ENCODE data around the gene INO80B.

DNA sequence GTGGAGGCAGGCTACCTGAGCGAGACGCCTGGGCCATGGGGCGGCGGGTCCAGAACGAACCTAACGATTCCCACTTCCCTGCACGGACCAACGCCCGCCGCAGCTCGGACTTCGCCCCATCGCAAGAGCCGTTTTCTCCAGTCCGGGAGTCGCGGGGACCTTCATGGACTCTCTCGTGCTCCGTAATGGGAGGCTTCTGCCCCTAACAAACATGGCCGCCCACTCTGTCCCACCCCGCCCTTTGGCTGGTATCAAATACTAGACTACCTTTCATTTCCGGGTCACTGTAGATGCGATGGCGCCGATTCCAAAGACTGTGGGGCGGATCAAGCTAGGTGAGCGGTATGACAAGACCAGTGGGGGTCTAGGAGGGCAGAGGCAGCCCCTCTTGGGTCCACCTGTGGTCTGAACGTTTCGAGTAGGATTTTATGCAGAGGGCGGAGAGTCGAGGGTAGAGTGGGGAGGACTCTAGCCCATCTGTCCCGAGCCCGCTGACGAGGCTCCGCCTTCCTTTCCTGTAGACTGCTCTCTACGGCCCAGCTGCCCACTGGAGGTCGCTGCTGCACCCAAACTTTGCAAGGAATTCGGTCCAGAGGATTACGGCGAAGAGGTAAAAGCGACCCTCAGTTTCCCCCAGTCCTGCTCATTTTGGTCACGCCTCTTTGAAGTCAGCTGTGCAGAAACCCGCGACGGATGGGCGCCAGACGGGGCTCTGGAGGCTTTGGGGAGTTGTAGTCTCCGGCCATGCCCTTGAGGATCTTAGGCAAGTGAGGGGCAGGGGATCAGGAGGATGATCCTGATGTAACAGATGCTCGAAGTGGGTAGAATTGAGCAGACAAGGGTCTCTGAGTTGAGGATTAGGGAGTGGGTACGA is 28.2 kb downstream of the INO80B start, which contains the start of the genes CCDC142 and TTC31:
- no peak for TF ChIP-seq EP300 (IDR thresholded peaks at IDR 0.05)
- TF ChIP-seq, protein P1, sequence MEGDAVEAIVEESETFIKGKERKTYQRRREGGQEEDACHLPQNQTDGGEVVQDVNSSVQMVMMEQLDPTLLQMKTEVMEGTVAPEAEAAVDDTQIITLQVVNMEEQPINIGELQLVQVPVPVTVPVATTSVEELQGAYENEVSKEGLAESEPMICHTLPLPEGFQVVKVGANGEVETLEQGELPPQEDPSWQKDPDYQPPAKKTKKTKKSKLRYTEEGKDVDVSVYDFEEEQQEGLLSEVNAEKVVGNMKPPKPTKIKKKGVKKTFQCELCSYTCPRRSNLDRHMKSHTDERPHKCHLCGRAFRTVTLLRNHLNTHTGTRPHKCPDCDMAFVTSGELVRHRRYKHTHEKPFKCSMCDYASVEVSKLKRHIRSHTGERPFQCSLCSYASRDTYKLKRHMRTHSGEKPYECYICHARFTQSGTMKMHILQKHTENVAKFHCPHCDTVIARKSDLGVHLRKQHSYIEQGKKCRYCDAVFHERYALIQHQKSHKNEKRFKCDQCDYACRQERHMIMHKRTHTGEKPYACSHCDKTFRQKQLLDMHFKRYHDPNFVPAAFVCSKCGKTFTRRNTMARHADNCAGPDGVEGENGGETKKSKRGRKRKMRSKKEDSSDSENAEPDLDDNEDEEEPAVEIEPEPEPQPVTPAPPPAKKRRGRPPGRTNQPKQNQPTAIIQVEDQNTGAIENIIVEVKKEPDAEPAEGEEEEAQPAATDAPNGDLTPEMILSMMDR (IDR thresholded peaks at IDR 0.05): peak; percentile 66 to 87
